ENCODE measurements around the gene FOXK1.
A peak's percentile ranks its signal among the peaks of the same experiment; 100 is the strongest.

The FOXK1 gene

DNA sequence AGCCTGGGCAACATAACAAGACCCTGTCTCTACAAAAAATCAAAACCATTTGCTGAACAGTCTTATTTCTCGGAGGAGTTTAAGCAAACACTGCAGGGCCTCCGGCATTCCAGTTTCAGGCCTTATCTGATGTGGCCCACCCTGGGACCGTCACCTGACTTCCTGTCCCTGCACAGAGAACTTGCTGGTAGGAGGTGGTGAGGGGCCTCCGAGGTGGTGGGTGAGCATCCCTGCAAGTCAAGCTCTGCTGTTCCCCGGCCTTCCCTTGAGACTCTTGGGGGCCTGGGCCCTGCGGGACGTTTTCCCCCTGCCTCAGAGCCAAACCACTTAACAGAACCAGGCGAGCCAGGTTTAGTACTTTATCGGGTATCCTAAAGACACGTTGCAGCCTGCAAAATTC, 48.9 kb downstream of the FOXK1 start:
- TF ChIP-seq, protein P1, sequence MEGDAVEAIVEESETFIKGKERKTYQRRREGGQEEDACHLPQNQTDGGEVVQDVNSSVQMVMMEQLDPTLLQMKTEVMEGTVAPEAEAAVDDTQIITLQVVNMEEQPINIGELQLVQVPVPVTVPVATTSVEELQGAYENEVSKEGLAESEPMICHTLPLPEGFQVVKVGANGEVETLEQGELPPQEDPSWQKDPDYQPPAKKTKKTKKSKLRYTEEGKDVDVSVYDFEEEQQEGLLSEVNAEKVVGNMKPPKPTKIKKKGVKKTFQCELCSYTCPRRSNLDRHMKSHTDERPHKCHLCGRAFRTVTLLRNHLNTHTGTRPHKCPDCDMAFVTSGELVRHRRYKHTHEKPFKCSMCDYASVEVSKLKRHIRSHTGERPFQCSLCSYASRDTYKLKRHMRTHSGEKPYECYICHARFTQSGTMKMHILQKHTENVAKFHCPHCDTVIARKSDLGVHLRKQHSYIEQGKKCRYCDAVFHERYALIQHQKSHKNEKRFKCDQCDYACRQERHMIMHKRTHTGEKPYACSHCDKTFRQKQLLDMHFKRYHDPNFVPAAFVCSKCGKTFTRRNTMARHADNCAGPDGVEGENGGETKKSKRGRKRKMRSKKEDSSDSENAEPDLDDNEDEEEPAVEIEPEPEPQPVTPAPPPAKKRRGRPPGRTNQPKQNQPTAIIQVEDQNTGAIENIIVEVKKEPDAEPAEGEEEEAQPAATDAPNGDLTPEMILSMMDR (conservative IDR thresholded peaks at IDR 0.05; ENCODE audit: low read depth): no peak
- H3K27ac ChIP-seq: peak overlapping the region; percentile 10; the same call in 1 of the 2 replicates
- DNase-seq (ENCODE audit: low spot score): no peak
- ChIA-PET POLR2A (ENCODE audit: low non-redundant PET) (no interaction called here), CTCF (no interaction called here)

DNA sequence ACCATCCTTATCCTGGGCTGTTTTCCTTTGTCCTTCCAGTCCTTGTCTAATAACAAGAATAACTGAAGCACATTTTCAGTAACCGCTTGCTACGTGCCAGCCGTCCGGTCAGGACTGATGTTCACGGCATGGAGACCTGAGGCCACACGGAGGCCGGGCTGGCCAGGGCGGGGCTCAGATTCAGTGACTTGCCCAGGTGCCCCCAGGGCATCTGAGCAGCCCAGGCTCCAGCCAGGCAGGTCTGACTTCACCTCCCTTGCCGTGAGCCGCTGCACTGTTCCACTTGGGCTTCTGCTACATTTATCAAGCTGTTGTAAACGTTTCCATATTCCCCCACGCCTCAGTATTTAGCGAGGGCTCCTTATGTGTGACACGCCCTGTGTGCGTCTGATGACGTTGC, 49.7 kb downstream of the FOXK1 start:
- ChIA-PET CTCF (interaction anchor here (0.6 kb wide), 1 partner anchor 16 kb away, joined by 3 read pairs; no protein-coding TSS in a partner anchor), POLR2A (ENCODE audit: low non-redundant PET) (no interaction called here)
- TF ChIP-seq, protein P1 (conservative IDR thresholded peaks at IDR 0.05; ENCODE audit: low read depth): no peak
- DNase-seq (ENCODE audit: low spot score): no peak
- H3K27ac ChIP-seq: peak overlapping the region; percentile 10; the same call in 1 of the 2 replicates

DNA sequence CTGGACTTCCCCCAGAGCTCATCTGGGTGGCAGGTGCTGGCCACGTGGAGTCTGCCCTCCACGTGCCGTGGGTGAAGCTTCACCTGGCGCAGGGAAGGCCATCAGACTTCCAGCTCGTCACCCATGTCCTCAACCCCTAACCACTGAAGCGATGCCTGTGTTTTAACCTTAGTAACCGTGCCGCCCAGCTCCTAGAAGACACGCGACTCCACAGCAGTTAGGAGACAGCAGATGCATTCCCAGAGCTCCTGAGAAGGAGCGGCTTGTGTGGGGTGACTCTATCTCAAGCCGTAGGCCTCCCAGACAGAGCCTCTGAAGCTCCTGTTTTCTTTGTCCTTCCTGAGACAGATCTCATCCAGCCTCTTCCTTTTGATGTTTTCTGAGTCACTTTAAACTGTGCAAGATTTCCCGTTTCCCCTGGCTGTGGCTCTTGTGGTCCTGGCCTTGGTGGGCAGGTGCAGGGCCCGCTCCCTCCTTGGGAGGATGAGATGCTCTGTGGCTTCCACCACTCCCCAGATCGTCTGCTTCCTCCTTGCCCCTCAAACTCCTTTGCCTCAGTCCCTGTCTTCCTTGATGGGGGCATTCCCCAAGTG, 51.9 kb downstream of the FOXK1 start:
- ChIA-PET CTCF (no interaction called here), POLR2A (ENCODE audit: low non-redundant PET) (no interaction called here)
- TF ChIP-seq, protein P1 (conservative IDR thresholded peaks at IDR 0.05; ENCODE audit: low read depth): no peak
- H3K27ac ChIP-seq: no peak overlapping the region; the same call in 1 of the 2 replicates
- no peak for DNase-seq (ENCODE audit: low spot score)

DNA sequence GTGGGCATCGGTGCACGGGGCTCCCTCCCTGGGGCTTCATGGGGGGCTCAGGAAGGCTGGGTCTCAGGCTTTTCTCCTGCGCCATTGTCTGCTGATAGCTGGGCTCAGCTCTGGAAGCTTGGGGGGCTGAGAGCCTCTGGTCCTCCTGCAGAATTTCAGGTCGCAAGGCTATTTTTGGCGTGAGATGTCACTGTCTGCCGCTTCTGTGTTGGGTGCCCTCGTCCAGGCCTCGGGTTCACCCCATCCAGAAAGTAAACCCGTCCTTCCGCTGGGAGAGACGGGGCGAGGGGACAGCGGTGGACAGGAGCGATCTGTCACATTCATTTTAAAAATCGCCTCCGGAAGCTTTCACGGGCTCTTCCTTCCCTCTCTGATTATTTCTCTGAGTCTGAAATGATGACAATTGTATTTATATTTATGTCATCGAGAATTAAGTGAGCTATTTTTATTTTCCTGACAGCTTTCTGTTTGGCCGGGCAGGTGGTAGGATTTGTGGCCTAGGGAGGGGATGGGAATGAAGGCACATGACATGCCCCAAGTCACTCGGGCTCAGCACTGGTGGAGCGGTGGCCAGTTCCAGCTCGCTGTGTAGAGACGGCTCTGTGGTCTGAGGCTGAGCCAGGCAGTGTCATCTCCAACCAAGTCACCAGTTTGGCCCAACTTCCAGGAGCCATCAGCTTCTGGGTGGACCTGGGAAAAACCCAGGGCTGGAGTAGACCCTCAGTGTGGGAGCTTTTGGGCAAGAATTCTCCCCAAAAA, 52.7 kb downstream of the FOXK1 start:
- H3K27ac ChIP-seq: peak overlapping the region; percentile 12
- TF ChIP-seq, protein P1 (conservative IDR thresholded peaks at IDR 0.05; ENCODE audit: low read depth): no peak
- ChIA-PET CTCF (interaction anchor here (0.9 kb wide), 1 partner anchor 20 kb away, joined by 3 read pairs; no protein-coding TSS in a partner anchor), POLR2A (ENCODE audit: low non-redundant PET) (interaction anchor here (0.6 kb wide), 1 partner anchor 414 kb away, joined by 3 read pairs; no protein-coding TSS in a partner anchor)
- DNase-seq (ENCODE audit: low spot score): no peak

DNA sequence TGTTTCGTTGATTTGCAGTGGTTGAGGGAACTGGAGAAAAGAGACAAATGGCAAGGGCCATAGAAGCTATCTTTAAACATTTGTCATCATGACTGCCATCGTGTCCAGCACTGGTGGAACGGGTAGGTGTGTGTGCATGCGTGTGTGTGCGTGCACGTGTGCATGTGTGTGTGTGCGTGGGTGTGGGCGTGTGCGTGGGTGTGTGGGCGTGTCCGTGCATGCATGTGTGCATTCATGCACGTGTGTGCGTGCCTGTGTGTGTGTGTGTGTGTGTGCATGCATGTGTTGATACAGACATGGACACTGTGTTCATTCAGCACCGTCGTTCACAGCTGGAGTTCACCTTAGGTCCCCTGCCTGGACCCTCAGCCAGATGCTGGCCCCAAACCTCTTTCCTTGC, 55.2 kb downstream of the FOXK1 start:
- POLR2A ChIA-PET (ENCODE audit: low non-redundant PET): no interaction called here
- DNase-seq (ENCODE audit: low spot score): no peak
- CTCF ChIA-PET: interaction anchor here (0.7 kb wide), 1 partner anchor 703 kb away, joined by 3 read pairs; no protein-coding TSS in a partner anchor
- peak overlapping the region; percentile 68 for H3K27ac ChIP-seq
- TF ChIP-seq, protein P1 (conservative IDR thresholded peaks at IDR 0.05; ENCODE audit: low read depth): no peak

DNA sequence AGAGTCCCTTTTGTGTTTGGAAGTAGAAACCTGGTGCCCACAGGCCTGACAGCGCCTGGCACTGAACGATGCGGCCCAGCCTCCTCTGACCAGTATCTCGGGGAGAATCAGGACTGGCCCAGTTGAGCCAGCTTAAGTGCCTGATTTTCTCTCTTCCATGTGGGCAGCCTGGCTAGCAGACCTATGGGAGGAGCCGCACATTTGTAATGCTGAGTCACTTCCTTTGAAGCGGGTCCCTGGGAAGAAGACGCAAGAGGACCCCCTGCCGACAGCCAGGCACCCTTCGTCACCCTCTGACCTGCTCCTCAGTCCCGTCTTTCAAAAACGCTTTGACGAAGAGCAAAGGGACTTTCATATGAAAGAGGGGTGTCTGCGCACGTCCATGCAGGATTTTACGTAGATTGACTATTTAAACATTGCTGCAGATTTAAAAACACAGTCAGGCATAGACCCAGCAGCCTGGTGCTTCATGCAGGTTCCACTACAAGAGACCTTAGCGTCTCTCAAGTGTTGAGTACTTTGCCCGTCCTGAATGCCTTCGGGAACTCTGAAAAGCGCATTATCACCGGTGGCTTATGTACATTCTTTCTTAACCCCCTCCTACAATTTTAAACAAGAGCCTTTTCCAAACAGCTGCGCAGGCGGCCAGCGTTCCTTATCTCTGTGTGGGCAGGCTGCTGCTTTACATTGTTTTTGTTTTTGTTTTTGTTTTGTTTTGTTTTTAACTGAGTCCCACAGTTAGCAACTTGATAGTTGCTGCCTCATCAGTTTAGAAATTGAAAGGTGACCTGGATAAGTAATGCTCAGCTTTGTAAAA, 56.8 kb downstream of the FOXK1 start:
- POLR2A ChIA-PET (ENCODE audit: low non-redundant PET): no interaction called here
- H3K27ac ChIP-seq: peak overlapping the region; percentile 68
- TF ChIP-seq, protein P1 (conservative IDR thresholded peaks at IDR 0.05; ENCODE audit: low read depth): no peak
- CTCF ChIA-PET: no interaction called here
- DNase-seq (ENCODE audit: low spot score): peak; percentile 17

Data from RWPE1 (cell line).